Chondrocyte (in vitro differentiated cells): ENCODE measurements around the gene LY6G5B. TPM values are rescaled to one million over a fixed set of nuclear protein-coding genes. Genes with fewer than 3 reads are reported as not detected.

ENCODE experiments used
- DNase-seq: peaks from one replicate; pipeline ENCODE4 v3.0.0; 2021; ENCODE audit warnings: mixed read lengths, low spot score
- H3K27ac Mint-ChIP-seq: one replicate; pipeline ENCODE4 v1.8.0; 2021; ENCODE audit warnings: mild to moderate bottlenecking, moderate library complexity, mixed read lengths; ENCODE audit not compliant: unreplicated experiment
- H3K27me3 Mint-ChIP-seq: 2 replicates; pipeline ENCODE4 v1.8.0; 2021; ENCODE audit warnings: low read depth, mixed read lengths
- H3K36me3 Mint-ChIP-seq: 2 replicates; pipeline ENCODE4 v1.8.0; 2021; ENCODE audit warnings: low read depth, mixed read lengths
- H3K4me1 Mint-ChIP-seq: 2 replicates; pipeline ENCODE4 v1.8.0; 2021; ENCODE audit warnings: low read depth, mild to moderate bottlenecking, mixed read lengths
- H3K4me3 Mint-ChIP-seq: one replicate; pipeline ENCODE4 v1.8.0; 2021; ENCODE audit warnings: mild to moderate bottlenecking, moderate library complexity, mixed read lengths; ENCODE audit not compliant: unreplicated experiment
- H3K9me3 Mint-ChIP-seq: 2 replicates; pipeline ENCODE4 v1.8.0; 2021; ENCODE audit warnings: low read depth, mixed read lengths
- CTCF ChIP-seq: fragments of 200-600 bp; sonication (generic); IDR thresholded peaks from 2 replicates; pipeline ENCODE4 v1.5.0; 2021; ENCODE audit warnings: antibody characterized with exemption, mild to moderate bottlenecking, moderate library complexity
- total RNA-seq: library from RNA; stranded (reverse); gene quantifications from 3 replicates; pipeline ENCODE4 v1.2.1, GENCODE V29; 2021

Gene LY6G5B
- total RNA-seq, 1 donor from 2014 or later = 10.2 TPM

DNA sequence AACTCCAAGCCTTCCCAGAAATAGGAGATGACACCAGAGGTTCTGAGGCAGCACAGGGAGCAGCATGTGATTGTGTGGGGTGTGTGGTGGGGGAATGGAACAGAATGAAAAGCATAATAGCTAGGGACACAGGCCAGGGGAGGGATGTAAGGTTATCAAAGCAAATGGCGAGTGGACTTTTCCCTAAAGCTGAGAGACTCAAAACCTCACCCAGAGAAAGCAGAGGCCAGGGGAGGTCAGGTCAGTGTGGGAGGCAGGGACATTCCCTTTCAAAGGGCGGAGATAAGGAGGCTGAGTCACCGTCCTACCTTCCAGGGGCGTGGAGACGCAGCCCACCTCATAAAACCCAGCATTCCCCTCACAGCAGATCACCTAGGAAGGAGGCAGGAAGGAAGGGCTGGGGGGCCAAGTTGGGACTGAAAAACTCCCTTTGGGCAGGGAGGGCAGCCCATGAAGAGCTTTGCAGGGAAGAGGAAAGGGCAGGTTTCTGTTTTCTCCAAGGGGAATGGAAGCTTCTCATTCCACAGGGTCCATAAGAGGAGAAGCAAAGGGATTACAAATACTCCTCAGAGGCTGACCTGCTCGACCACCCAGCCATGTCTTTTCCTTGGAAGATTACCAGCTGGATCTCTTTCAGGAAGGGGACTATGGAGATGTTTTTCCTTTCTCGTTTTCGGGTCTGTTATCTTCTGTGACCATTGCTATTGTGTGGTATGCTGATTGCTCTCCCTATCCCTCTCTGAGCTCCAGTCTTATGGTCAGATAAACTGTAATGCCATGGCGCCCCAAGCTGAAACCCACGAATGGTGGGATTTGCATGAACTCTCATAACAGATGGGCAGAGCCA is 20.7 kb downstream of the LY6G5B start:
- Mint-ChIP-seq H3K9me3 (no peaks in the 10 kb centered on the region), H3K4me1 (no peaks in the 10 kb centered on the region), H3K27me3 (no peaks in the 10 kb centered on the region), H3K4me3 (no peak overlapping the region), H3K27ac (no peak overlapping the region), H3K36me3 (peaks cover 31% of the 10 kb centered on the region)
- no peak for DNase-seq
- TF ChIP-seq CTCF = no peak

DNA sequence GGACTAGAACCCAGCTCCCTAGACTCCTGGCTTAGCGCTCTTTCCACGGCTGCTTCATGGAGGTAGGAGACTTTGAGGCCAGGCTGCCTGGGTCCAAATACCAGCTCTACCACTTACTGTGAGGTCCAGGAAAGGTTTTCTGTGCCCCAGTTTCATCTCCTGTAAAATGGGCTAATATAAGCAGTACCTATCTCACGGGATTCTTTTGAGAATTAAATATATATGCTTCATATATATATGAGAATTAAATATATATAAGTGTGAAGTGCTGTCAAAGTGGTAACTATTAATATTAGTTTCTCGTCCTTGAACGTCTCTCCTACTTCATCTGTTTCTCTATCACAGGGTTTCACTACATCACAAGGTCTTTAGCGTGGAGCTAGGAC is 21.3 kb downstream of the LY6G5B start:
- Mint-ChIP-seq H3K36me3 (peaks cover 28% of the 10 kb centered on the region), H3K27me3 (no peaks in the 10 kb centered on the region), H3K4me1 (no peaks in the 10 kb centered on the region), H3K9me3 (no peaks in the 10 kb centered on the region), H3K27ac (no peak overlapping the region), H3K4me3 (no peak overlapping the region)
- no peak for TF ChIP-seq CTCF
- no peak for DNase-seq

GRCh38 chr6:31691564-31692108 is 21.9 kb downstream of the LY6G5B start:
- DNase-seq = no peak
- no peak for TF ChIP-seq CTCF
- Mint-ChIP-seq H3K27me3 (no peaks in the 10 kb centered on the region), H3K9me3 (no peaks in the 10 kb centered on the region), H3K4me1 (no peaks in the 10 kb centered on the region), H3K36me3 (peaks cover 27% of the 10 kb centered on the region), H3K27ac (no peak overlapping the region), H3K4me3 (no peak overlapping the region)

DNA sequence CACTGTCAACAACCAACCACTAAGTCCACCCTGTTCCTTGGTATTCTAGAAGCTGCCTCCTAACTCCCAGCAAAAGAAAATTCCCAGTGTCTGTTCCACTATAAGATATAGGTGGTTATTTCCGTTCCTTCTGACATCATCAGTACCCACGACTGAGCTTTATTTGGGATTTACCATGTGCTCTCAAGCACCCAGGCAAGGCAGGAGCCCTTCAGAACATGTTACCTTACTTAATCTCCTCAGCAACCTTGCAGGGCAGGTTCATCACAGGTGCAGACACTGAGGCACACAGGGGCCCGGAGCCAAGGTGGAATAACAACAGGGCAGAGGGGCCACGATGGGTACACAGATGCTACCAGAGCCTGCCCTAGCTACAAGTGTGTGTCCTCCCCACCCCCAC is 22.6 kb downstream of the LY6G5B start:
- Mint-ChIP-seq H3K4me3 (no peak overlapping the region), H3K27me3 (no peaks in the 10 kb centered on the region), H3K9me3 (no peaks in the 10 kb centered on the region), H3K27ac (no peak overlapping the region), H3K4me1 (no peaks in the 10 kb centered on the region), H3K36me3 (peaks cover 27% of the 10 kb centered on the region)
- DNase-seq = no peak
- TF ChIP-seq CTCF = no peak

DNA sequence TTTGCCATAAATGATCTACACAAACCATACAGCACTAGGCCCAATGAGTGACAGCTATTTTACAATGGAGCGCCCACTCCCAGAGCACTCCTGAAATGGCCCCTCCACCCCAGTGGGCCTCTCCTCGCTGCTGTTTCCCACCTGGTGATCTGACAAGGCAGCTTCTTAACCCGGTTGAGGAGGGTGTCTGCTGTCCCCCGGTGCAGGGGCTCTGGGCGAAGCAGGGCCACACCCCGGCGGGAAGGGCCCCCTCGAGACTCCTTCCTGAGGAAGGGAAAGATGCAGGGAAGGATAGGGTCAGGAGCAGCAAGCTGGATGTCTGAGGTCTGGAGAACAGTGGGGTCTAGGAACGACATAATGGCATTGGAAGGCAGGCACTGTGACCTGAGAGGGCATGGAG is 23.1 kb downstream of the LY6G5B start:
- no peak for DNase-seq
- no peaks in the 10 kb centered on the region for H3K4me1 Mint-ChIP-seq
- H3K4me3 Mint-ChIP-seq = no peak overlapping the region
- H3K27me3 Mint-ChIP-seq = no peaks in the 10 kb centered on the region
- H3K9me3 Mint-ChIP-seq = no peaks in the 10 kb centered on the region
- TF ChIP-seq CTCF = no peak
- H3K27ac Mint-ChIP-seq = no peak overlapping the region
- peaks cover 27% of the 10 kb centered on the region for H3K36me3 Mint-ChIP-seq
